Ovary (tissue), 9 donors: Measurements from ENCODE around the gene SPECC1. TPM values are rescaled to one million over a fixed set of nuclear protein-coding genes. Genes with fewer than 3 reads are reported as not detected.

Experiments
- DNase-seq, 5 donors: peaks; one replicate each; pipeline ENCODE4 v3.0.0-alpha.2; 2019 to 2020
- H3K27ac ChIP-seq, 2 donors: fragments of 200-600 bp; one replicate each; pipeline versions ENCODE4 v1.5.1 to v1.8.0; 2019 to 2022
- H3K27me3 ChIP-seq: fragments of 200-600 bp; one replicate; pipeline ENCODE4 v1.8.0; 2022
- H3K36me3 ChIP-seq: fragments of 200-600 bp; sonication (generic); one replicate; pipeline ENCODE4 v1.5.1; 2019
- H3K4me1 ChIP-seq: one replicate; pipeline ENCODE4 v1.8.1; 2013; ENCODE audit warnings: mild to moderate bottlenecking, moderate library complexity; ENCODE audit not compliant: insufficient read depth
- H3K4me3 ChIP-seq: fragments of 200-600 bp; sonication (generic); one replicate; pipeline ENCODE4 v1.5.1; 2017
- H3K9me3 ChIP-seq, 2 donors: fragments of 200-600 bp in 1 of 2; sonication (generic) in 1 of 2; one replicate each; pipeline versions ENCODE4 v1.5.1 to v1.8.1; 2013 to 2019; ENCODE audit warnings: mild to moderate bottlenecking in 1 of 2, moderate library complexity in 1 of 2
- EP300 ChIP-seq: sonication (generic); formaldehyde crosslinking; IDR thresholded peaks from one replicate; pipeline ENCODE4 v1.6.1; 2017; ENCODE audit warnings: antibody characterized with exemption
- POLR2A ChIP-seq: fragments of 450-650 bp; IDR thresholded peaks from one replicate; pipeline ENCODE4 v1.6.1; 2017; ENCODE audit warnings: antibody characterized with exemption, mild to moderate bottlenecking, moderate library complexity
- WGBS, 3 donors: extraction: QIAGEN DNeasy Blood & Tissue Kit in 1 of 3; methylation state at CpG; one replicate each; pipeline versions ENCODE4 v1.1.5 to v1.1.7; 2013 to 2017; 5-methylcytosine and 5-hydroxymethylcytosine counted together
- intact Hi-C, 4 donors: fragments of 100-400 bp; cut with DNase I; formaldehyde crosslinking; loops; one replicate each; pipeline versions ENCODE4 v1.11.0 to v1.15.1; 2022 to 2023
- polyA plus RNA-seq, 2 donors: library from polyadenylated mRNA; stranded (reverse); fragments of 200-250 nt in 1 of 2; fragments of 350-450 nt in 1 of 2; fragmentation: Illumina TruSeq in 1 of 2; extraction: RNeasy Lipid Tissue Mini Kit (QIAGEN cat#74804) in 1 of 2; gene quantifications; one replicate each; pipeline ENCODE4 v1.2.3, GENCODE V29; 2013 to 2014
- total RNA-seq, 7 donors: library from RNA; depleted of rRNA in 2 of 7; stranded (reverse); fragments of >200 nt in 2 of 7; fragmentation: NEBNext Ultra II Directional in 3 of 7; extraction: Animal tissue kit (Norgen Biotek cat#: 25700) in 3 of 7; gene quantifications; one replicate each; pipeline versions ENCODE4 v1.1.0 to v1.2.4, GENCODE V29; 2016 to 2023
- TF ChIP-seq, protein P1 (sequence below), 3 donors: fragments of 450-650 bp in 2 of 3; fragments of 200-600 bp in 1 of 3; IDR thresholded peaks; one replicate each; pipeline versions ENCODE4 v1.5.1 to v1.8.0; 2016 to 2022; ENCODE audit warnings: antibody characterized with exemption in 3 of 3, mild to moderate bottlenecking in 1 of 3
- donor health status: DM: no; HTN: no; CAD: no; lungs with moderate emphysema.
- donor health status: DM: no; HTN: no; CAD: no.
- donor health status: Bipolar disorder and iron deficiency.
- donor health status: DM: yes; HTN: yes; CAD: no.
- donor health status: DM: no; HTN: no; CAD: no.
- donor health status: DM: yes; HTN: yes; CAD: no.

Gene SPECC1
- total and polyA plus RNA-seq, 9 donors: 34.7 to 86.5 (median 66.1) TPM

- Histone ChIP-seq H3K27ac (no peak overlapping the region), H3K36me3 (no peaks in the 10 kb centered on the region), H3K4me3 (no peak overlapping the region), H3K4me1 (no peaks in the 10 kb centered on the region), H3K27me3 (no peaks in the 10 kb centered on the region), H3K9me3 (no peaks in the 10 kb centered on the region)
- no peak for DNase-seq
- 62 to 75% (median 65%) methylated on average over 4 of the region's 4 CpGs for WGBS, 3 donors
- TF ChIP-seq, protein P1, sequence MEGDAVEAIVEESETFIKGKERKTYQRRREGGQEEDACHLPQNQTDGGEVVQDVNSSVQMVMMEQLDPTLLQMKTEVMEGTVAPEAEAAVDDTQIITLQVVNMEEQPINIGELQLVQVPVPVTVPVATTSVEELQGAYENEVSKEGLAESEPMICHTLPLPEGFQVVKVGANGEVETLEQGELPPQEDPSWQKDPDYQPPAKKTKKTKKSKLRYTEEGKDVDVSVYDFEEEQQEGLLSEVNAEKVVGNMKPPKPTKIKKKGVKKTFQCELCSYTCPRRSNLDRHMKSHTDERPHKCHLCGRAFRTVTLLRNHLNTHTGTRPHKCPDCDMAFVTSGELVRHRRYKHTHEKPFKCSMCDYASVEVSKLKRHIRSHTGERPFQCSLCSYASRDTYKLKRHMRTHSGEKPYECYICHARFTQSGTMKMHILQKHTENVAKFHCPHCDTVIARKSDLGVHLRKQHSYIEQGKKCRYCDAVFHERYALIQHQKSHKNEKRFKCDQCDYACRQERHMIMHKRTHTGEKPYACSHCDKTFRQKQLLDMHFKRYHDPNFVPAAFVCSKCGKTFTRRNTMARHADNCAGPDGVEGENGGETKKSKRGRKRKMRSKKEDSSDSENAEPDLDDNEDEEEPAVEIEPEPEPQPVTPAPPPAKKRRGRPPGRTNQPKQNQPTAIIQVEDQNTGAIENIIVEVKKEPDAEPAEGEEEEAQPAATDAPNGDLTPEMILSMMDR (IDR thresholded peaks at IDR 0.05): no peak
- TF ChIP-seq EP300: no peak
- no peak for TF ChIP-seq POLR2A
- intact Hi-C loops: no loop called here
Measured at GRCh38 chr17:20149251-20149650, 140.1 kb downstream of the SPECC1 start.

DNA sequence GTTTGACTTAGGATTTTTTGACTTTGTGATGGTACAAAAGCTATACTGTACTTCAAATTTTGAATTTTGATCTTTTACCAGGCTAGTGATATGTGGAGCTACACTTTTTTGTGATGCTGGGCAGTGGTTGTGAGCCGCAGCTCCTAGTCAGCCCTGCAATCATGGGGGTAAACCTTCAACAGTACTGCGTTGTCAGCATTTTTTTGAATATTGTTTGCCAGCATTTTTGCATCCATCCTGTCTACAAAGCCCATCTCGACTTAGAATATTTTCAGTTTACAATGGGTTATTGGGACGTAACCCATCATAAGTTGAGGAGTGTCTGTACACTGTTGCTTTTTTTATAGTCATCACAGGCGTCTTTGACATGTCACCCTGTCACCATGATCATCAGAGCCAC is 142.0 kb downstream of the SPECC1 start:
- Histone ChIP-seq H3K9me3 (no peaks in the 10 kb centered on the region), H3K27ac (no peak overlapping the region), H3K4me1 (no peaks in the 10 kb centered on the region), H3K36me3 (no peaks in the 10 kb centered on the region), H3K27me3 (no peaks in the 10 kb centered on the region), H3K4me3 (no peak overlapping the region)
- WGBS, 3 donors: 90 to 91% (median 91%) methylated on average over 5 of the region's 5 CpGs
- no peak for DNase-seq
- TF ChIP-seq POLR2A (no peak), EP300 (no peak)
- TF ChIP-seq, protein P1 (IDR thresholded peaks at IDR 0.05): no peak
- intact Hi-C loops: no loop called here

- no peak for DNase-seq
- H3K27me3 ChIP-seq: no peaks in the 10 kb centered on the region
- WGBS, 3 donors: 95 to 99% (median 96%) methylated on average over 2 of the region's 2 CpGs
- H3K27ac ChIP-seq: no peak overlapping the region
- H3K4me1 ChIP-seq: peaks cover 6% of the 10 kb centered on the region
- TF ChIP-seq POLR2A (no peak), EP300 (no peak)
- TF ChIP-seq, protein P1 (IDR thresholded peaks at IDR 0.05): no peak
- no peaks in the 10 kb centered on the region for H3K9me3 ChIP-seq
- intact Hi-C loops: no loop called here
- no peak overlapping the region for H3K4me3 ChIP-seq
- no peaks in the 10 kb centered on the region for H3K36me3 ChIP-seq
Measured at GRCh38 chr17:20153231-20153630, 144.1 kb downstream of the SPECC1 start.

- Histone ChIP-seq H3K9me3 (no peaks in the 10 kb centered on the region), H3K4me3 (no peak overlapping the region), H3K36me3 (no peaks in the 10 kb centered on the region), H3K27me3 (no peaks in the 10 kb centered on the region), H3K27ac (no peak overlapping the region), H3K4me1 (peaks cover 12% of the 10 kb centered on the region)
- intact Hi-C loops: no loop called here
- DNase-seq: no peak
- 94 to 96% (median 94%) methylated on average over 11 of the region's 11 CpGs for whole genome bisulfite sequencing, 3 donors
- TF ChIP-seq, protein P1 (IDR thresholded peaks at IDR 0.05): no peak
Measured at GRCh38 chr17:20154286-20155000, 145.3 kb downstream of the SPECC1 start.
